ENCODE results near the gene CDK5R1.
"Not testable (repeated sequence)": the region's sequence is repeated elsewhere in the genome, so short reads cannot be mapped to it uniquely, and the experiment has no call there.

The CDK5R1 gene

DNA sequence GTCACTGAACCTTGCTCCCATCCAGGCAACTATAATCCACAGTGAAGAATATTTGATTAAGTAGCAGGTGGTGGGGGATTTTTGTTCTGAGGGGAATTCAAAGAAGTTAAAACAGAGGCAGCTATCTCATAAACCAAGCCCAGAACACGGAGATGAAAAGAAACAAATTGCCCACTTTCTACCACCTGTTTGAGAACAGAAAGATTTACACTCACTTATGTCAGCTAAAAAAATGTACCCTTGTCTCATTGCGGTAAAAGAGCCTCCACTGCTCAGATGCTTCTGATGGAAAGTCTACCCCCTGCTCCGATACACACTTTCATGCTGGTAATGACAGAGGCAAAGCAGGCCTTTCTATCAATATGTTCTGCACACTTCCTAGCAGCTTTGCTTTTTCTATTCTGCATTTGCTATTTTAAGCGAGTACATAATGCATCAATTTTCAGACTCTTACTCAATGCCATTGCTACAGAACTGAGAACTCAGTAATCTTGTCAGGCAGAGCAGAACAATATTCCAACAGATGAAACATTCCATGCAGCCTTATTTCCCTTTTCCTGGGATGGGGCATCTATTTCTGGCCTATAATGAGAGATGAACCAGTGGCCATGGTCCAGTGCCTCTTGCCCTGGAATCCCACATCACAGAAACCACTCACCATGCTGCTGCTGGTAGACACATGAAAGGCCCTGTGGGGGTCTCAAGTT is 29.0 kb downstream of the CDK5R1 start:
- DNase-seq: peak in 4 of 58 donors; percentile 18 to 51 (median 40)

DNA sequence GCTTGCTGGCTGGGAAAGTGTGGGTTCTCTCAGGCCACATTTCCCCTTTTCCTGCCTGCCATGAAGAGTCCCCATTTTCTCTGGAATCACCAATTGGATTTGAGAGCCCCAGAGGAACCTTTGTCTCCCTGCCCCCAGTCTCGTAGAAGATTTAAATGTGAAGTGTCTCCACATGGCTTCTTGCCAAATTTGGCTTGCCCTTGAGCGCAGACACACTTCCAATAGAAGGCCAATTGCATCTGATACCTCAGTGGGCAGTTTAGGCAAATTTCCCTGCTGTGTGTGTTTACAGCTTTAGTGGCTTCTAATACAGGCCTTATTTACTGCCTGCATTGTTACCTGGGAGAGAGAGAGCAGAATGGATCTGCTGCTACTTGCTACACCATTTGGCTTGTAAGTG is 29.7 kb downstream of the CDK5R1 start:
- no peak for DNase-seq

DNA sequence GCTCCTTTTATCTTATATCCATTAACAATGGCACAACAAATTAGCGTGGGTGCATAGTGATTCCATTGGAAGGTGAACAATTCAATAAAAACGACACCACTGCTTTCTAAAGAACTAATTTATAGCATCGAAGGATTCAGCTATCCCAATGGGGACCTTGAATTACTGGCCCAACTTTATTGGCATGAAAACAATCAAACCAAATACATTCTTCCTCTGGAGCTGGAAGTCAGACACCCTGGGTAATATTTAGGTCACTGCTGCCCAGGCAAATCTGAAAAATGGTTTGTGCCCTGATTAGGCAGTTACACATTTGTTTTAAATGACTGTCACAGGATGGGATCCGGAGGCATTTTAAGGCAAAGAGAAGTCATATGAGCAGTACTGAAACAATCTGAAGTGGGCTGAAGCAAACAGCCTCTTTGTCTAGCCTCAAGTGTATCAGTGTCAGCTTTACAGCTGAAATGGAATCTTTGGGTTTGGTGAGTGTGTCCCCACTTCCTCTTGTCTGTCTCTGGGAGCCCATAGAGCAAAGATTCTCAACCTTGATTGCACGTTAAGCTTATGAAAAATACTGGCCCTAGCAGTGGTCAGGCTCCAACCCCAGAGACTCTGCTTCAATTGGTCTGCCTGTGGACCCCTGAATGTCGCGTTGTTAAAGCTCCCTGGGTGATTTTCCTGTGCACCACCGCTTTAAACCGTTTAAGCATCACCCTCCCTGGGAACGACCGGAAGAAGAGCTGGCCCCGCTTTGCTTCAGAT is 30.3 kb downstream of the CDK5R1 start:
- DNase-seq: no peak

DNA sequence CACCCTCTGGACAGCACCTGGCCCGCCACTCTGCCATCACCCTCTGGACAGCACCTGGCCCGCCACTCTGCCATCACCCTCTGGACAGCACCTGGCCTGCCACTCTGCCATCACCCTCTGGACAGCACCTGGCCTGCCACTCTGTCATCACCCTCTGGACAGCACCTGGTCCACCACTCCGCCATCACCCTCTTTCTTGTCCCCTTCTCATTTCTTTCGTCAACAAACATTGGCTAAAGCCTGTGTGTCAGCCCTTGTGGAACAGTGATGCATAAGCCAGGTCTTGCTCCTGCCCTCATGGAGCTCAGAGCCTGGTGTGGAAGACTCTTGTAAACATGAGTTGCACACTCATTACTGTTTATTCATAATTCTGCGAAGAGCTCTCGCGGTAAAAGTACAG is 31.2 kb downstream of the CDK5R1 start:
- DNase-seq: no peak

DNA sequence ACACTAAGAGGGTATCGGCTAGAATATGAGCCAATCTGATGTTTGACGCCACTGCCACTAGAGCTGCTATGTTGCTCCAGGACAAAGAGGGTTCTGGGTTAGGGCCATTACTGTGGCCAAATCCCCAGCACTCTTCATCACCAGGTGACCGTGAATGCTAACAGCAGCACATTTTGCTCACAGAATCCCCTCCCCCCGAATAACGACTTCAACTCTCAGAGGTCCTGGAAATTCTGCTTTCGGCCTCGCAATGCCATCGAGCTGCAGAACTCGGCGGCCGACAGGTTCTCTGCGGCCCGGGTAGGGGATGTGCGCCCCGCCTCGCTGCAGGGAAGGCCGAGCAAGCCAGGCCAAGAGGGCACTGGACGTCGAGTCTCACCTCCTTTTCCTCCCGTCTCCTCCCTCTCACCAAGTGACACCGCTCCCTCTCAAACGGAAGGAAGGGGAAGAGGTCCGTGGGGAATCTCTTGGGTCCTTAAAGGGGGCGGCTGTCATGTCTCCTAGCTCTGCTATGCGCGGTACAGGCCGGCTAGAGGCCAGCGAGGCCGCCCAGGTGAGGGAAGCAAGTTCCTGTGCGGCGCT is 31.9 kb downstream of the CDK5R1 start:
- no peak for DNase-seq

DNA sequence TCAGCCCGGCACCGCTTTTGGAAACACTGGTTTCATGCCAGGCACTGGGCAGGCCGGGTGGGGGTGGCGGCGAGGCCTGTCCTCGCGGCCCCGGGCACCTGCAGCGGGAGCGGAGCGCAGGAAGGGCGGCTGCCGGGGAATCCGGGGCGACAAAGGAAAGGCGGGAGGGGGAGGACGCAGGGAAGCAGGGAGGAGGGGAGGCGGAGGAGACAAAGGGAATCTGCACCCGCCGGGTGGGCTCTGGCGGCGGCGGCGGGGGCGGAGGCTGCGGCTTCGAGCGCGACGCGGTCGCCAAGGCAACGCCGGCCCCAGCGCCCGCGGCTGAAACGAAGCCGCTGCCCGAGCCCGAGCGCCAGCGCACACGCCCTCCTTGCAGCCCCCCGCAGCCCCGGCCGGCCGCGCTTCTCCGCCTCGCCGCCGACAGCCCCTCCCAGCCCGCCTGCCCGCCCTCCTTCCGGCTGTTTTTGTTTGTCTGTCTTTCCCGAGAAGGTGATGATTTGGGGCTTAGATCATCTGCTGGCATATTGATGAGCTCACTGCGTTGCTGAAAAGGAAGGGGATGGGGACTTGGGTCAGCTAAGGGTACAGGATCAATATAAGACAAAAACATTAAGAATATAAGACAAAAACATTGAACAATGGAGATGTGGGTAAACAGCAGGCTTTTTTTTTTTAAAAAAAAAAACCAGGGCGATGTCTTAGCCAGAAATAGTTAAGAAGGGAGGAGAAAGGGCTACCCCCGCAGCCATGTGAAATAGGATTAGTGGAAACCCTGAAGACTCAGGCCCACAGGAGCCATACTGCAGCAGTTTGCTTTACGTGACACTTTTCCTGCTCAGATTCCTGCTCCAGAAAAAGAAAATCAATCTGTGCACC is 32.7 kb downstream of the CDK5R1 start:
- DNase-seq: peak in 25 of 58 donors; percentile 15 to 75 (median 44)

DNA sequence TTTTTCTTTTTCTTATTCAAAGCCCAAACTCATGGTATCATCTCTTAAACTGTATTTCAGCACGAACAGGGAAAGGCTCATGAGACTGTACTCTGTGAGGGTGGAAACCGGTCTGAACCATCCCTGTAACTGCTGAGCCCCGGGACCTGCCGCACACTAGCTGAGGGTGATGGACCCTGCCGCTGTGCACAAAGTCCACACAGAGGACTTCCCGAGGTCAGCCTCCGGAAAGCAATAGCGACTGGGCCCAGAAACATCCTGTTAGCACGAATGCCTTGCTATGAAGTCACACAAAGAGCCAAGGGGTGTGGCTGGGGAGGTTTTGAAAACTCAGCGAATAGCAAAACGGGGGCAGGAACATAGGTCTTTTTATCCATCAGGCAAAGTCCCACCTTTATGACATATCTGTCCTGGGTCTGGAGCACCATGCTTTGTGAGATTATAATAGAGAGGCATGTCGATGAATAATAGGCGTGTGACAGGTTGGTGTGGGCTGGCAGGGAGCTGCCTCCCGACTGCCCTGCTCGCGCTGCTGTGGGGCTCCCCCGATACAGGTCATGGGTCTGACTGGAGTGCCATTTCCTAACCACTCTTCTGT is 33.4 kb downstream of the CDK5R1 start:
- peak in 1 of 58 donors; percentile 19 for DNase-seq

DNA sequence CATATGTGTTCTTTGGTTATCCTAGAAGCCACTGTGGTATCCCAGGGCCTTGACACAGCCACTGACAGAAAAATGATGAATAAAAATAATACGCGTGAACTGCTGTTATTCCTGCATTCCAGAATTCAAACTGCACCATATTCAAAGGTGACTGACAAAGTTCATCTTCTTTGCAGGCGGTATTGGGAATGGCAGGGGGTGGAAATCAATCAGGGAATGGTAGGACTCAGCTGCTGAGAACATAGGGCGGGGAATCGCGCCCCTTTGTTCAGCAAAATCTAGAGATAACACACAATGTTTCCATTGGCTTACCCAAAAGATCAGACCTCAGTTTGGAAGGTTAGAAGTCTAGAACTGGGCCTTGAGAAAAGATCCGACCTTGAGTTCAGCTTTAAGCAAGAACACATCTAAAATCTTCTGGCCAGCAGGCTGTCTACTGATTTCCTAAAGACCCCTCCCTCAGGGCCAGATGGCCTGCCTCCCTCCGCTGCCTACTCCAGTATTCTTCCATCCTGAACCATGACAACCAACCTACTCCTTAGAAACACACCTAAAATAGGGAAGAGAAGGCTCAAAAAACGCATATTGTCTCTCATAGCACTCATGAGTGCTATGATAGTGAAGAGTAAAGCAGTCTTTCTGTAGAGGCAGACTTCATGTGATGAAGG is 34.1 kb downstream of the CDK5R1 start:
- DNase-seq: peak in 7 of 58 donors; percentile 12 to 53 (median 21)

DNA sequence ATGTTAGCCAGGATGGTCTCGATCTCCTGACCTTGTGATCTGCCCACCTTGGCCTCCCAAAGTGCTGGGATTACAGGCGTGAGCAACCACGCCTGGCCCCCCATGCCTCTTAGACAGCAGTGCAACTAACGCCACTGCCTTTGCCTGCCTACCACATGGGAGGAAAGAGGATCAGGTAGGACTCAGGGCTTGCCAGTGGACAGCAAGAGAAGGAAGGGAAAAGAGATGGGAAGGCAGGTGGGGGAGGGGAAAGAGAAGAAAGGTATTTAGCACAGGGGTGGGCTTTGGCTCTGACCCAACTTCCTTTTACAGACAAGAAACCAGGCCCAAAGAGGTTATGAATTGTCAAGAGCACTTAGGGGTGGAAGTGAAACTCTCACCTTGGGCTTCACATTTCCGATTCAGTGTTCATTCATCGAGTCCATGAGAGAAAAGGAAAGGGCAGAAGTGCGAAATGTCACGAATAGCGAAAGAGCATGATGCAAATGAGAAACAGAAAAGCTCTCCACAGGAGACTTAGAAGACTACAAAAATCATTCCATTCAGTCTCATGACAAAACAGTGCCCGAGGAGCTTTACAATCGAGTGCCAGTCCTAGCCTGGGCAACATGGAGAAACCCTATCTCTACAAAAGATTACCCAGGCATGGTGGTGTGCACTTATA is 36.4 kb downstream of the CDK5R1 start:
- no peak for DNase-seq

DNA sequence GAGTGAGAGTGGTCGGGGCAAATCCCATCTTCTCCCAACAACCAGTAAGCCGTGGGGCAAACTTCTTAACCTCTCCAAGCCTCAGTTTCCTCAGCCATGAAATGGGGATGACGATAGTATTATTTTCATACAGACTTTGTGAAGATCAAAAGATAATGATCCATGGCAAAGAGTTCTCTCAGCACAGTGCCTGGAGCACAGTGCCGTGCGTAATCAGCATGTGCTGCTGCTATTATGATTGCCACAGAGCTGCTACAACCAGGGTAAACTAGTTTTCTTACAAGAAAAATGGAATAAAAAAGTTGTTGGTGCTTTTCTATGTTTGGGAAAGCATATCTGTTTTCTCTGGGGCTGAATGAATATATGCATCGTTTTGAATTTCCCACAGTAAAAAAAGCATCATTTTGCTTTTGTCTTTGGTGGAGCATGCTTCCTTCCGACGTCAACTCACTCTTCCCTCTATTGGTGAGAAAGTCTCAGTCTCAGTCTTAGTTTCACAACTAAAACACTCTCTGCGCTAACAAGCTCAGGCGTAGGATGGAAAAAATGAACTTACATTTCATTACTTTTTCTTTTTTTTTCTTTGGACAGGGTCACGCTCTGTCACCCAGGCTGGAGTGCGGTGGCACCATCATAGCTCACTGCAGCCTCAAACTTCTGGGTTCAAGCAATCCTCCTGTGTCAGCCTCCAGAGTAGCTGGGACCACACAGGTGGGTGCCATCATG is 37.2 kb downstream of the CDK5R1 start:
- no peak for DNase-seq

DNA sequence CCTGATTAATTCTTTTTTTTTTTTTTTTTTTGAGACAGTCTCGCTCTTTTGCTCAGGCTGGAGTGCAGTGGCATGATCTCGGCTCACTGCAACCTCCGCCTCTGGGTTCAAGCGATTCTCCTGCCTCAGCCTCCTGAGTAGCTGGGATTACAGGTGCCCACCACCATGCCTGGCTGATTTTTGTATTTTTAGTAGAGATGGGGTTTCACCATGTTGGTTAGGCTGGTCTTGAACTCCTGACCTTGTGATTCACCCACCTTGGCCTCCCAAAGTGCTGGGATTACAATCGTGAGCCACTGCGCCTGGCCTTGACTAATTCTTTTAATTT is 37.7 kb downstream of the CDK5R1 start:
- not testable (repeated sequence) for DNase-seq

DNA sequence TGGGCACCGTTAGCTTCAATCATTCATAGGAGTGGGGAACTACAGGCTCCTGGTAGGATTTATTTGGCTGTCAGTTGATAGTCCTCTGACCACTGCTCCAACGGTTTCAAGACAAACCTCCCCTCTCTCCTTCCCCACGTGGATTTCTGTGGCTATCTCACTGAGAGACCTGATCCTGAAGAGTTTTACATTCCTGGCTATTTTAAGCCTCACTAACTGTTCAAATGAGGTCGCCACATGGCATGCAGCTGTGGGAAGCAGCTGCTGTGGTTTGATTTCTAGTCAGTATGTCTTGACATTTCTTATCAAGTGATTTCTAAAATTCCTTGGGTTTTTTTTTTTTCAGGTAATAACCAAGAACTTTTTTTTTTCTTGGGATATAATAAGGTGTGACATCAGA is 38.3 kb downstream of the CDK5R1 start:
- no peak for DNase-seq

DNA sequence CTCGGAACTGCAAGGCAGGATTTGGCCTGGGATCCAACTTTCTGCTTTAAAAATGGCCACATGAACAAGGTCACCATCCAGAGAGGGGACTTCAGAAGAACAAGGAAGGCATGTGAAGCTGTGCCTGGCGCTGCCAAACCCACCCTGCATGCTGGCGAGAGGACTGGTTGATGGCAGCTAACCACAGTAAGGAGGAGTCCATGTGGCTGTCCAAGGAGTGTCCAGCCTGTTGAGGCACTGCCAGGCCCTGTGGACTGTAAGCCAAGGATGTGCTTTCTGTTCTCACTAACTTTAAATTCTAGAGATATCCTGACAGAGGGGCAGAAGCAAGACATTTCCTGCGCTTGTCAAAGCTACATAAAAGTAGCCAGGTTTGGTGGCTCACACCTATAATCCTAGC is 40.4 kb downstream of the CDK5R1 start:
- DNase-seq: no peak

DNA sequence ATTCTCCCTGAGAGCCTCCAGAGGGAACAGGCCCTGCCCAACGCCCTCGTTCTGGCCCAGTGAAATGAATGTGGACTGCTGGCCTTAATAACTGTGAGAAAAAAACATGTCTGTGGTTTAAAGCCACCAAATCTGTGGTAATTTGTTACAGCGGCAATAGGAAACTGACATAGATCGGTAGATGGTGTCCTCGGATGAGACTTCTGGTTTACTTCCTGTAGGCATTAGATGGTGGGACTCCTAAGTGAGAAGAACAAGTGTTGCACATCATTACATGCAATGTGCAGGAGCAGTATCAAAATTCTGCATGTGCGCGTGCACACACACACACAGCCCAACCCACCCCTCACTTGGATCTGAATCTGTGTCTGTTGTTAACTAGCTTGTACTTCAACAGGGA is 42.0 kb downstream of the CDK5R1 start:
- no peak for DNase-seq

DNA sequence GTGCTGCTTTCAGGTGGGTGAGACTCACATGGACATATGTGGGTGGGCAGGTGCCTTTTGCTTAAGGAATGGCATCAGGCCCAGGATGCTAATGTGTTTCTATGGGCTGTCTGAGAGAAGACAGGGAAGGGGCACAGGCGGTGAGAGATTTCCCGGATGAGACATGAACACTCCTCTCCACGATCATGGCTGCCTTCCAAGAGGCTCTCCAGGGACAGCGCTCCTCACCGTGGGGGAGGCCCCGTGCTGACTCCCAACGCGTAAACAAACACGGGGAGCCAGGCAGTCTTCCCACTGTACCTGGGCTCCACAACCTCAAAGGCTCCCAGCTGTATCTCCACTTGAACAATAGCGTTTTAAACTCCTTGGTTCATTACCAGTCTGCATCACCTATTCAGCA is 42.8 kb downstream of the CDK5R1 start:
- peak in 1 of 58 donors; percentile 32 for DNase-seq

DNA sequence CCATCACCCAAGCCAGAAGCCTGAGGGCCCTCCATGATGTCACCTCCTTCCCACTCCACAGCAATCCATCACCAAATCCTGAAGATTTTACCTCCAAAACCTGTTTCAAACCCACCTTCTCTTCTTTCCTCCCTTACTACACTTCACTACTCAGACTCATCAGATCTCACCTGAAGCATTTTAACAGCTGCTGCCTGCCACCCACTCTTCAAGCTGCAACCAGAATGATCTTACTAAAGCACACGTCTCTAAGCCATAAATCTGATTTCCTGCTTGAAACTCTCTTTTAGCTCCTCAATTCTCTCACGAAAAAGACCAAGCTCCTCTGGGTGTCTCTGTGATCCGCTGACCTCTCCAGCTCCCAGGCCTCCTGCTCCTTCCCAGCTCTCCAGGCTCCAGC is 46.5 kb downstream of the CDK5R1 start:
- no peak for DNase-seq

DNA sequence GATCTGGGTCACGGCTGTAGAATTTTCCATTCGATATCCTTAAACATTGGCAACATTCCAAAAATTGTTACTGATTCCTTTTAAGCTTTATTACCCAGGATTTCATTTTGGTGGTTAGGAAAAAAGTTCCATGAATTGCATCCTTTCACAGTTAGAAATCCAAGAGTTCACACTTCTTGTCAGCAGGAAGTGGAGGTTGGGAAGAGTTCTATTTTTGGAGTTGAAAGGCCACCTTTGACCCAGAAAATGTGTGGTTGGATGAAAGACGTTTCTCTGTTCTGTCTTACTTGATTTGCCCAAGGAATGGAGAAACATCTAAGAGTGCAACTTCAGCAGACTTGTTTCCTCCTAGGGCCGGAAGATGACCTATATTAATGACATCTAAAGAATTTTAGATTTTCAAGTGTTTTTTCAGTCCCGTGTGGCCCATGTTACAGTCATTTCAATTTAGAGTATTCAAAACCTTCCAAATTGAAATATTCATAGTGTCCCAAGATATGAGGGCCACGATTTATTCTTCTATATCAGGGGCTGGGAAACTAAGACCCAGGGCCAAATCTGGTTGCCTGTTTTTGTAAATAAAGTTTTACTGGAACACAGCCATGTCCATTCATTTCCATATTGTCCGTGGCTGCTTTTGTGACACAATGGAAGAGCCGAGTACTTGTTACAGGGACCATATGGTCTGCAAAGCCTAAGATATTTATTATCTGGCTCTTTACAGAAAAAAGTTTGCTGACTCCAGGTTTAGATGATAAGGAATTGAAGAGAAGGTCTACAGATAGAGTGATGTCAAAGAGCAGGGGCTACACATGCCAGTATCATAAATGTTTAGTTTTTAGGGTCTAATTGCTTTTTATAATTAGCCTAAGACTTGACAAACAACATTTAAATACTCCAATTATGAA is 50.2 kb downstream of the CDK5R1 start:
- no peak for DNase-seq

All from anterior cingulate cortex (tissue), 58 donors.